ENCODE data around the gene PGLYRP1. TPM values are rescaled to one million over a fixed set of nuclear protein-coding genes. Genes with fewer than 3 reads are reported as not detected.

PGLYRP1 gene
- total and polyA plus RNA-seq, 12 donors = 0.16 to 1.1 (median 0.81) TPM; not detected in 9

- Histone ChIP-seq H3K9me3 (no peaks in the 10 kb centered on the region), H3K4me3 (no peak overlapping the region), H3K27ac (no peak overlapping the region), H3K4me1 (peaks cover 0 to 5% (median 0%) of the 10 kb centered on the region in 9 donors), H3K36me3 (peaks cover 0 to 40% (median 12%) of the 10 kb centered on the region in 9 donors), H3K27me3 (no peaks in the 10 kb centered on the region)
- 97 to 98% methylated on average over 13 of the region's 13 CpGs for WGBS, 2 donors
- ATAC-seq = no peak
- no peak for DNase-seq
- TF ChIP-seq CTCF (IDR thresholded peaks at IDR 0.05) = no peak
- intact Hi-C loops (cut with DNase I) = loop anchor here in 3 of 10 donors (5.0 to 10.0 kb wide), 2 partner anchors 74 to 92 kb away; partner anchors contain the start of gene NANOS2 (in 1 of the 3)
Observed at GRCh38 chr19:46006411-46006810, 16.4 kb downstream of the PGLYRP1 start.

- no peak overlapping the region for H3K27ac ChIP-seq
- no peak overlapping the region for H3K4me3 ChIP-seq
- 94 to 98% methylated on average over 15 of the region's 15 CpGs for WGBS, 2 donors
- no peak for TF ChIP-seq CTCF (IDR thresholded peaks at IDR 0.05)
- intact Hi-C loops (cut with DNase I) = loop anchor here in 1 of 10 donors (10.0 kb wide), 1 partner anchor 88 kb away; the partner anchor contains the start of gene NANOS2
- no peak for ATAC-seq
- no peak for DNase-seq
- peaks cover 0 to 20% (median 0%) of the 10 kb centered on the region in 7 donors for H3K27me3 ChIP-seq
- peaks cover 0 to 15% (median 5%) of the 10 kb centered on the region in 9 donors for H3K4me1 ChIP-seq
- no peaks in the 10 kb centered on the region for H3K9me3 ChIP-seq
- peaks cover 0 to 39% (median 12%) of the 10 kb centered on the region in 9 donors for H3K36me3 ChIP-seq
Observed at GRCh38 chr19:46002678-46003275, 20.1 kb downstream of the PGLYRP1 start.

GRCh38 chr19:46000491-46001246, 22.2 kb downstream of the PGLYRP1 start:
- DNase-seq = peak in 1 of 2 donors; percentile 44
- H3K4me3 ChIP-seq = no peak overlapping the region
- WGBS, 2 donors = 7 to 13% methylated on average over 33 to 34 of the region's 34 CpGs

More at GRCh38 chr19:46000491-46001246, 22.2 kb downstream of the PGLYRP1 start:
- TF ChIP-seq CTCF (IDR thresholded peaks at IDR 0.05) = no peak
- peak in 6 of 8 donors; percentile 23 to 54 (median 43) for ATAC-seq
- Histone ChIP-seq H3K27me3 (peaks cover 0 to 20% (median 0%) of the 10 kb centered on the region in 7 donors), H3K27ac (no peak overlapping the region), H3K9me3 (no peaks in the 10 kb centered on the region), H3K4me1 (peaks cover 3 to 25% (median 14%) of the 10 kb centered on the region in 9 donors), H3K36me3 (peaks cover 0 to 26% (median 0%) of the 10 kb centered on the region in 9 donors)
- intact Hi-C loops (cut with DNase I) = loop anchor here in 1 of 10 donors (10.0 kb wide), 1 partner anchor 86 kb away; the partner anchor contains the start of gene NANOS2

All from heart right ventricle (tissue), 16 donors.